ENCODE results near the gene TTC31. TPM values are rescaled to one million over a fixed set of nuclear protein-coding genes. Genes with fewer than 3 reads are reported as not detected.
A peak's percentile ranks its signal among the peaks of the same experiment; 100 is the strongest.

The TTC31 gene
- total and polyA plus RNA-seq, 12 donors = 11.1 to 38.6 (median 20.9) TPM

DNA sequence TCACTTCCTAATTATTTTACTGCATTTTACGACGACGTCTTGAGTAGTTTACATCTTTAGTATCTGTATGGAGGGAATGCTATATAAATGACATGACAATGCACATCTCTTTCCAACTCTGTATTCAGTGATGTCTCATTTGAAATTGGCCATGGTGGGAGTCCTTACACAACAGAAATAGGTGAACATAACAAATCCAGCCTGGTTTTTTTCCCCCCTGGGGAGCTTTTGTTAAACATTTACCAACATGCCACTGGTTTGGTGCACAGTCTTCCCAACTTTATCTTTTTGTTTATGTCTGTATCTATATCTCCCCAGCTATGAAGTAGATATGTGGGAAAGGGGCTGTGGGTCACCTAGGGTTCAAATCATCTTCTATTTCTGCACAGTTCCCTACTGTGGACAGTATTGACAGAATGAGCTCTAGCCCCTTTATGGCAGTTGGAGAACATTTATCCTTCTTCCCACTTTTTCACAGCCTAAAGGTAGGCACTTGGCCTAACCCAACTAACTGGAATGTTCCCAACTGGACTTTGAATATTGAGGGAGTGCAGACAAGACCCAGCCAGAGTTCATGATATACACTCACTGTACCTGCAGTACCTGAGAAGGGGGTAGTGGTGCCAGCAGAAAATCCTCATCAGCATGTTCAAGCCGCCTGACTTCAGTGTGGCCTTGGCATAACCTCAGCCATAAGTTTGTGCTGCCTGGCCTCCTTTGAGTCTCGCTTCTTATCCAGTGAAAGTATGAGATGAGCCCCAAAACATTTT is 35.5 kb upstream of the TTC31 start:
- no peak overlapping the region for H3K27ac ChIP-seq
- no peak for DNase-seq
- 73 to 85% (median 82%) methylated on average over 5 of the region's 5 CpGs for WGBS, 4 donors
- TF ChIP-seq POLR2A (IDR thresholded peaks at IDR 0.05) (no peak), CTCF (IDR thresholded peaks at IDR 0.05) (no peak)
- no peaks in the 10 kb centered on the region for H3K36me3 ChIP-seq (replicated peaks in 1 of 2)
- no peaks in the 10 kb centered on the region for H3K4me1 ChIP-seq (replicated peaks in 1 of 2)
- H3K9me3 ChIP-seq (replicated peaks in 1 of 3) = no peaks in the 10 kb centered on the region
- H3K4me3 ChIP-seq = no peak overlapping the region
- no peaks in the 10 kb centered on the region for H3K27me3 ChIP-seq
- intact Hi-C loops (cut with DNase I) = no loop called here

DNA sequence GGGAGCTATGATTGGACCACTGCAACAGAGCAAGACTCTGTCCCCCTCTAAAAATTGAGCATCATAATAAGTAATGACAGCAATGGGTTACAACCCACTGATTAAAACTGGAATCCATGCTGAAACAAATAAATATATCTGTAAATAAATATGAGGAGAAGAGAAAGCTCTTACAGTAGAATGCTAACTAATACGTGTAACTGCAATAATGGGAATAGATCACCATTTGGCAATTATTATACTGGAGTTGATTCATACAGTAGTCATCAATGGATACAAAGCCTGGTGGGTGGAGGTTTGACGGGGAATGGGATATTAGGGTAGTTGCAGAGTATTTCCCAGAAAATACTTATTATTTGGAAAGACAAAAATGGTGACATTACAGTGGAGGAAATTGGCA is 34.1 kb upstream of the TTC31 start:
- no peaks in the 10 kb centered on the region for H3K27me3 ChIP-seq
- H3K4me3 ChIP-seq = no peak overlapping the region
- H3K4me1 ChIP-seq (replicated peaks in 1 of 2) = no peaks in the 10 kb centered on the region
- intact Hi-C loops (cut with DNase I) = no loop called here
- H3K36me3 ChIP-seq (replicated peaks in 1 of 2) = no peaks in the 10 kb centered on the region
- no peak for TF ChIP-seq POLR2A (IDR thresholded peaks at IDR 0.05)
- TF ChIP-seq CTCF (IDR thresholded peaks at IDR 0.05) = no peak
- 57 to 74% (median 69%) methylated on average over 2 of the region's 2 CpGs for WGBS, 4 donors
- H3K27ac ChIP-seq = no peak overlapping the region
- DNase-seq = no peak
- H3K9me3 ChIP-seq (replicated peaks in 1 of 3) = no peaks in the 10 kb centered on the region

GRCh38 chr2:74450570-74451190 is 32.2 kb upstream of the TTC31 start:
- no peak overlapping the region for H3K4me3 ChIP-seq
- intact Hi-C loops (cut with DNase I) = no loop called here
- no peak for DNase-seq
- no peak overlapping the region for H3K27ac ChIP-seq
- H3K9me3 ChIP-seq (replicated peaks in 1 of 3) = no peaks in the 10 kb centered on the region
- H3K4me1 ChIP-seq (replicated peaks in 1 of 2) = peaks cover 5% of the 10 kb centered on the region in 2 donors
- 79 to 87% (median 82%) methylated on average over 3 of the region's 3 CpGs for WGBS, 4 donors
- TF ChIP-seq CTCF (IDR thresholded peaks at IDR 0.05) = no peak
- TF ChIP-seq POLR2A (IDR thresholded peaks at IDR 0.05) = no peak
- H3K36me3 ChIP-seq (replicated peaks in 1 of 2) = no peaks in the 10 kb centered on the region
- no peaks in the 10 kb centered on the region for H3K27me3 ChIP-seq

DNA sequence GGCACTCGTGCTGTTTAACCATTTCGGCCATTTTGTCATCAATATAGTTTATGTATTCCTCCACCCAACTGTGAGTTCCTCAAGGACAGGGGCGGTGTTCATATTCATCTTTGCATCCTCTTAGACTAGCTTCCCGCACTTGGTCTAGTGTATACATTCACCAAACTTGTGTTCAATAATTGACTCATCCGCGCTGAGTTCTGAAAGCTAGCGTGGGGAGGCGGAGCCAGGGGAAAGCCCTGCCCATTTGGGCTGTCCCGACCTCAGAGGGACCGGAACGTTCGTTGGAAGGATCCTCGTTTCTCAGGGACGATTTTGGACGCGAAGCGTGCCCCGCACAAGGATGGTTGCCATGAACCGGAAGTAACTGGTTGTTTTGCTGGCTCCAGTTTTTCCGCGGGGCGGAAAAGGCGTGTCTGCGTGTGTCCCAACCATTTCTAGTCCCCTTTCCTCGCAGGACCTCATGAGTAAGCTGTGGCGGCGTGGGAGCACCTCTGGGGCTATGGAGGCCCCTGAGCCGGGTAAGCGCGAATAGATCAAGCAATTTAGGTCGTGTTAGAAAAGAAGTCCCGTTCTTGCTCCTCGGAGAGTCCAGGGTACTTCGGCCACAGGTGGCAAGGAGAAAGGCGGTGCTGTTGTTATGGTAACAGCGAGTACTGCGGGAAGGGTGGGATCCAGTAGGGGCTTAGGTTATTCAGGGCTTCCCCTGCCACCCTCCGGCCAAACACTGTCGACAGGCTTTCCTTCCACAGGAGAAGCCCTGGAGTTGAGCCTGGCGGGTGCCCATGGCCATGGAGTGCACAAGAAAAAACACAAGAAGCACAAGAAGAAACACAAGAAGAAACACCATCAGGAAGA is 28.0 kb upstream of the TTC31 start, which contains the start of gene INO80B:
INO80B (plus strand) TSS at position 434 of the 858 bp plus-strand sequence; CDS start at position 464, 30 bp downstream.
- H3K27me3 ChIP-seq = no peaks in the 10 kb centered on the region
- peaks cover 14 to 31% of the 10 kb centered on the region in 2 donors for H3K4me1 ChIP-seq (replicated peaks in 1 of 2)
- intact Hi-C loops (cut with DNase I) = no loop called here
- WGBS, 4 donors = 1 to 3% (median 1%) methylated on average over 21 to 40 of the region's 40 CpGs
- peak; percentile 96 to 99 (median 97) for DNase-seq
- no peaks in the 10 kb centered on the region for H3K36me3 ChIP-seq (replicated peaks in 1 of 2)
- TF ChIP-seq CTCF (IDR thresholded peaks at IDR 0.05) = peak in 1 of 6 experiments; percentile 24
- peak; percentile 16 to 40 for TF ChIP-seq POLR2A (IDR thresholded peaks at IDR 0.05)
- peak within 1 kb of the TSS in 2 of 5 donors; percentile 11 to 41 for H3K27ac ChIP-seq
- peak within 1 kb of the TSS in 3 of 4 donors; percentile 33 to 62 (median 53) for H3K4me3 ChIP-seq
- no peaks in the 10 kb centered on the region for H3K9me3 ChIP-seq (replicated peaks in 1 of 3)
